ENCODE data around the gene COL4A3. TPM values are rescaled to one million over a fixed set of nuclear protein-coding genes. Genes with fewer than 3 reads are reported as not detected.

COL4A3 gene
- polyA plus RNA-seq, 1 donor (not counting 4 experiments of a cell fraction or from before 2014, with no cell fraction given) = not detected

- no peak overlapping the region for H3K27ac ChIP-seq (ENCODE audit: control insufficient read depth, insufficient read depth, low read length)
- H3K27me3 ChIP-seq (ENCODE audit: control insufficient read depth, extremely low read depth, insufficient read depth, low read length) = no peaks in the 10 kb centered on the region
- no peaks in the 10 kb centered on the region for H3K9me1 ChIP-seq (ENCODE audit: control insufficient read depth, extremely low read depth, insufficient read depth, low read length)
- dilution Hi-C loops (cut with MboI; ENCODE audit: extremely low pct_ligation_motif_present, low sequenced_read_pairs) = no loop called here
- H3K9ac ChIP-seq (ENCODE audit: control insufficient read depth, extremely low read depth, insufficient read depth, low read length) = no peak overlapping the region
- TF ChIP-seq EZH2 (IDR thresholded peaks at IDR 0.05; ENCODE audit: low read length) (no peak), CTCF (optimal IDR thresholded peaks at IDR 0.05 in 1 of 3, IDR thresholded peaks at IDR 0.05 in 1 of 3, conservative IDR thresholded peaks at IDR 0.05 in 1 of 3; ENCODE audit: extremely low read depth in 1 of 3, insufficient read depth in 2 of 3, low read length in 3 of 3) (no peak)
- H3K4me2 ChIP-seq (ENCODE audit: control insufficient read depth, extremely low read depth, insufficient read depth, low read depth, low read length) = no peak overlapping the region
- H3K9me3 ChIP-seq (ENCODE audit: control insufficient read depth, low read depth, low read length) = no peaks in the 10 kb centered on the region
- no peaks in the 10 kb centered on the region for H3K36me3 ChIP-seq (ENCODE audit: control insufficient read depth in 2 of 2, extremely low read depth in 1 of 2, insufficient read depth in 2 of 2, low read length in 2 of 2)
- FAIRE-seq (no peak), DNase-seq (ENCODE audit: low read depth, low spot score) (no peak)
- H4K20me1 ChIP-seq (ENCODE audit: control insufficient read depth, extremely low read depth, insufficient read depth, low read length) = no peaks in the 10 kb centered on the region
- H2AFZ ChIP-seq (ENCODE audit: control insufficient read depth, low read length) = no peak overlapping the region
- no peak overlapping the region for H3K4me3 ChIP-seq (ENCODE audit: control insufficient read depth in 2 of 3, extremely low read depth in 1 of 3, insufficient read depth in 2 of 3, low read depth in 1 of 3, low read length in 3 of 3)
- no peaks in the 10 kb centered on the region for H3K79me2 ChIP-seq (ENCODE audit: control insufficient read depth, insufficient read depth, low read length)
- no peaks in the 10 kb centered on the region for H3K4me1 ChIP-seq (ENCODE audit: control insufficient read depth, extremely low read depth, insufficient read depth, low read length)
Measured at GRCh38 chr2:227153758-227154486, 10.5 kb upstream of the COL4A3 start.

DNA sequence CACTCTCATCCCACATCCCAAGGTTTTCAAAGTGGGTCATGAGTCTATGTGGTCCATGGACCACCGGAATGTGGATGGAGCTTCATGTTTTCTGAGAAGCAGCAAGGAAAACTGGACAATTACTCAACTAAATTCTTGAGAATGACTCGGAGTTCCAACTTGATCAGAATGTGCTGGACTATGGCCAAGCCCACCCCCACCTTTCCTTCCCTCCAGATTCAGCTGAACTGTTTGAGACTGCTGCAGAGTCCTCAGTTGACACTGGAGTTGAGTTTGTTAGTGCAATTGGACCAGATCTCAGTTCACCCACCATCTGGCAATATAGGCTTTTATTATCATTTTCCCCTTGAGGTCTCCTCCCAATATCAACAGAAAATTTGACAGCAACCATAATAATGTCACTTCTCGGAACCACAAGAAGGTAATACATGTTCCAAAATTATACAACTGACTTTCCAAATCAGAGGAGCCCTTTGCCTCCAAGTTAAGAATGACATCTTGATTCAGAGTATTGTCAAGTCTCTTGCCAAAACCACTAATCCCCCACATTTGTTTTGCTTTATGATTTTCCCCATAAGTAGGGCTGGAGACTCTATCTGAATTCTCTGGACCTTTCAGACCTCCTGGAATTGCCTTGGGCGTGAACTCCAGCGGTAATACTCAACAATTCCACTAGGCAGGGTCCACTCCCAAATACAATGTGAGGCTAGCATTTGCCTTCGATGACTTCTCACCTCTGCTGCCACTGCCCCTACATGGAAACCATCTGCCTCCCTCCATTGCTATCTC, 9.2 kb upstream of the COL4A3 start:
- no peak overlapping the region for H3K4me3 ChIP-seq (ENCODE audit: control insufficient read depth in 2 of 3, extremely low read depth in 1 of 3, insufficient read depth in 2 of 3, low read depth in 1 of 3, low read length in 3 of 3)
- no peak for TF ChIP-seq CTCF (optimal IDR thresholded peaks at IDR 0.05 in 1 of 3, IDR thresholded peaks at IDR 0.05 in 1 of 3, conservative IDR thresholded peaks at IDR 0.05 in 1 of 3; ENCODE audit: extremely low read depth in 1 of 3, insufficient read depth in 2 of 3, low read length in 3 of 3)
- TF ChIP-seq EZH2 (IDR thresholded peaks at IDR 0.05; ENCODE audit: low read length) = no peak
- H3K27me3 ChIP-seq (ENCODE audit: control insufficient read depth, extremely low read depth, insufficient read depth, low read length) = no peaks in the 10 kb centered on the region
- no peak for FAIRE-seq
- no peak overlapping the region for H2AFZ ChIP-seq (ENCODE audit: control insufficient read depth, low read length)
- no peak for DNase-seq (ENCODE audit: low read depth, low spot score)
- no peaks in the 10 kb centered on the region for H3K36me3 ChIP-seq (ENCODE audit: control insufficient read depth in 2 of 2, extremely low read depth in 1 of 2, insufficient read depth in 2 of 2, low read length in 2 of 2)
- H4K20me1 ChIP-seq (ENCODE audit: control insufficient read depth, extremely low read depth, insufficient read depth, low read length) = no peaks in the 10 kb centered on the region
- H3K9me3 ChIP-seq (ENCODE audit: control insufficient read depth, low read depth, low read length) = no peaks in the 10 kb centered on the region
- H3K4me2 ChIP-seq (ENCODE audit: control insufficient read depth, extremely low read depth, insufficient read depth, low read depth, low read length) = no peak overlapping the region
- H3K27ac ChIP-seq (ENCODE audit: control insufficient read depth, insufficient read depth, low read length) = no peak overlapping the region
- no peaks in the 10 kb centered on the region for H3K79me2 ChIP-seq (ENCODE audit: control insufficient read depth, insufficient read depth, low read length)
- H3K9ac ChIP-seq (ENCODE audit: control insufficient read depth, extremely low read depth, insufficient read depth, low read length) = no peak overlapping the region
- no peaks in the 10 kb centered on the region for H3K9me1 ChIP-seq (ENCODE audit: control insufficient read depth, extremely low read depth, insufficient read depth, low read length)
- no peaks in the 10 kb centered on the region for H3K4me1 ChIP-seq (ENCODE audit: control insufficient read depth, extremely low read depth, insufficient read depth, low read length)
- dilution Hi-C loops (cut with MboI; ENCODE audit: extremely low pct_ligation_motif_present, low sequenced_read_pairs) = no loop called here

Data from keratinocyte (primary cell).